NCI-H2171 (cell line): ENCODE measurements around the gene UBE2C.
"Not testable (repeated sequence)": the region's sequence is repeated elsewhere in the genome, so short reads cannot be mapped to it uniquely, and the experiment has no call there.

ENCODE experiments used
- DNase-seq: peaks from one replicate; lab custom pipeline; 2025; lab: John Stamatoyannopoulos, UW

Gene UBE2C

DNA sequence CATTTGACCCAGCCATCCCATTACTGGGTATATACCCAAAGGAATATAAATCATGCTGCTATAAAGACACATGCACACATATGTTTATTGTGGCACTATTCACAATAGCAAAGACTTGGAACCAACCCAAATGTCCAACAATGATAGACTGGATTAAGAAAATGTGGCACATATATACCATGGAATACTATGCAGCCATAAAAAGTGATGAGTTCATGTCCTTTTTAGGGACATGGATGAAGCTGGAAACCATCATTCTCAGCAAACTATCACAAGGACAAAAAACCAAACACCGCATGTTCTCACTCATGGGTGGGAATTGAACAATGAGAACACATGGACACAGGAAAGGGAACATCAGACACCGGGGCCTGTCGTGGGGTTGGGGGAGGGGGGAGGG lies 14.5 kb upstream of the UBE2C start:
- DNase-seq = not testable (repeated sequence)

- peak; percentile 42 for DNase-seq
Measured at GRCh38 chr20:45798935-45799642, 13.4 kb upstream of the UBE2C start.

GRCh38 chr20:45801851-45802250 lies 10.6 kb upstream of the UBE2C start:
- no peak for DNase-seq

GRCh38 chr20:45810191-45810970 lies 2.1 kb upstream of the UBE2C start:
- DNase-seq = no peak

- no peak for DNase-seq
Measured at GRCh38 chr20:45813006-45813340, 529 bp downstream of the UBE2C start.

DNA sequence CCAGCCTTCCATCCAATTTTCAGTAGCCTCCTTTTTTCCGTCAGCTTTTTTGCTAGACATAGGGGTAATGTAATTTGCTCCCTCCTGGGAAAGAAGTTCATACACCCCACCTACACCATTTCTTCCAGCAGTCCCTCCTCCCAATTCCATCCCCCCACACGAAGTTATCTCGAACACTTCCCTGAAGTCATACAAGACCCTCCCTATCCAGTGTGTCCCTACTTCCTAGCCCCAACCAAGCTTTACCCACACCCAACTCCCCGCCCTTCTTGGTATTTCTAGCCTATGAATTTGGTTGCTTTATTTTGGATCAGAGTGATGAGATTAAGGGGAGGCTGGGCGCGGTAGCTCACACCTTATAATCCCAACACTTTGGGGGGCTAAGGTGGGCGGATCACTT lies 1.0 kb downstream of the UBE2C start:
- DNase-seq = no peak

GRCh38 chr20:45814314-45814713 lies 1.9 kb downstream of the UBE2C start:
- no peak for DNase-seq

DNA sequence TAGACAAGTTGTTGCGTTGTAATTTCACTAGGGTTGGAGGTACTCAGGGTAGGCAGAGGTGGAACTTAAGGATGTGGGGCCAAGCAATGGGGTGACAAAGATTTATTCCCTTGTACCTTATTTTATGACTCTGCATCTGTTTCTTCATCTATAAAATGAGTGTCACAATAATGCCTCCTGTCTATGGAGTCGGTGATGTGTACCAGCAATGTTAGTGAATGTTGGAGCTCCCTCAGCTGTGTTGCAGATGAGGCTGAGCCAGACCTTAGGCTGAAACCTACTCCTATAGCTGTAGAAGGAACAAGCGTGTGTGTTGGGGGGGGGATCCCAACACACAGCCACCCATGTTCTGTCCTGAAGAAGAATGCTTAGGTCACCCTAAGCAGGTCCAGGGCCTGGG lies 4.5 kb downstream of the UBE2C start:
- DNase-seq = no peak

DNA sequence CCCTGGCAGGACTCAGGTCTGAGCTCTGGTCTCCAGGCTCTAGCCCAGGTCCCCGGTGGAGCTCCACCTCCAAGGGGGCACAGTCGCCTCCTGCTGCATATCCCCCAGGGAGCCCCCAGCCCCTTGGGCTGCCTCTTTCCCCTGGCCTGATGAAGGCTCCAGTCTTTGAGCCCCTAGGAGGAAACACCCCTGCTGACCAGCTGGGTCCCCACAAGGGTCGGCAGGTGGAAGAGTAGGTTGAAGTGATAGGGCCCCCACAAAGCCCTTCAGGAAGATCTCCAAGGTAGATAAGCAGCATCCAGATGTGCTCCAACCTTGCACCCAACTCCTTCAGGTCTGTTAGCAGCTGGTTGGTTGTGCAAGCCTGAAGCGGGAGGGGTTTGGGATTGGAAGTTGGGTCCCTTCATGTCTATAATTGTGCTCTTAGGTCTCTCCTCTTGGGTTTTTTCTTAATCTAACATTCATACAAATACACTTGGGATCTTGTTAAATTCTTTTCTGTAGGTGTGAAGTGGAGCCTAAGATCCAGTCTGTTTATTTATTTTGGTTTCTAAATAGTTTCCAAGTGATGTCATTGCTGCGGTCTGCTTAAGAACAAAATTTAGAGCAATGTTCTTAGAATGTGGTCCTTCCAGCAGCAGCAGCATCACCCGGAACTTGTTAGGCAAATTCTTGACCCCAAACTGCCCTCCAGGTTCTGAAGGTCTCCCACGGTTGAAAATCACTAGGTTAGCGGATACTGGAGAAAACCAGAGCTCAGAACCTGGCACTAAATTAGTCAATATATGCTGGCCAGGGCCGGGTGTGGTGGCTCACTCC lies 5.1 kb downstream of the UBE2C start:
- DNase-seq = no peak

DNA sequence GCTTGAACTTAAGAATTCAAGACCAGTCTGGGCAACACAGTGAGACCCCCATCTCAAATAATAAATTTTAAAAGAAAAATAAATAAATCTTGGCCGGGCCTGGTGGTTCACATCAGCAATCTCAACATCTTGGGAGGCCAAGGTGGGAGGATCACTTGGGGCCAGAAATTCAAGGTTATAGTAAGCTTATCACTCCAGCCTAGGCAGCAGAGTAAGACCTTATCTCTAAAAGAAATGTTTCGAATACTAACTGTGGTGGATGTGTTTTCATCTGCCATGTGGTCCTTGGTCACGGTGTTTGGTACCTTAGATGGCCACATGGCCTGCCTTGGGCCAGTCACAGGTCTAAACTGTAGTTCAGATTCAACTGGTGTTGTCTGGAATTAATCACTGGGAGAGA lies 5.8 kb downstream of the UBE2C start:
- no peak for DNase-seq

DNA sequence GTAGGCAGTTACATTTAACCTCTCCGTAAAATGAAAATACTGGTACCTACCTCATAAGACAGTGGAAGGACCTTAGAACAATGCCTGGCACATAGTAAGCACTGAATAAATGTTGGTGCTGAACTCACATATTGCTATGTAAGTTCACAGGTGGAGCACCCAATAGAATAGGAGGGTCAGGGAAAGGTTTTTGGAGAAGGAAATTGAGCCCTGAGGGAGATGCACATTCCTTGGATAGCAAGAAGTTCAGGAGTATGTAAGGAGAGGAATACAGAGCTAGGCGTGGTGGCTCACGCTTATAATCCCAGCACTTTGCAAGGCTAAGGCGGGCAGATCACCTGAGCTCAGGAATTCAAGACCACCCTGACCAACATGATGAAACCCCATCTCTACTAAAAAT lies 7.0 kb downstream of the UBE2C start:
- no peak for DNase-seq

DNA sequence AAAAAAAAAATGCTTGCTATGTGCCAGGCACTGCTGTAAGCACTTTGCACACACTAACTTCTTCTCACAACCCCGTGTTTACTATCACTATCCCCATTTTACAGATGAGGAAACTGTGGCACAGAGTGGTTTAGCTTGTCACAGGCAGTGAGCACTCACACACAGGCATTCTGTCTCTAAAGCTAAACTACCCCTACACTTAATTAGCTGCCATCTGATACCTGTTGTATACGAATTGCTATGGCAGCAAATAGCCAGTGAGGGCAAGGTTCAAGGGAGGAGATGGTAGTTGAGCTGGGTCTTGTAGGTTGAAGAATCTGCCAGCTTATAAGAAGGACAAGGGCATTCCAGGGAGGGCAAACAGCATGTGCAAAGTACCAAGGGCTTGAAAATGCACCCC lies 9.5 kb downstream of the UBE2C start:
- DNase-seq = no peak

DNA sequence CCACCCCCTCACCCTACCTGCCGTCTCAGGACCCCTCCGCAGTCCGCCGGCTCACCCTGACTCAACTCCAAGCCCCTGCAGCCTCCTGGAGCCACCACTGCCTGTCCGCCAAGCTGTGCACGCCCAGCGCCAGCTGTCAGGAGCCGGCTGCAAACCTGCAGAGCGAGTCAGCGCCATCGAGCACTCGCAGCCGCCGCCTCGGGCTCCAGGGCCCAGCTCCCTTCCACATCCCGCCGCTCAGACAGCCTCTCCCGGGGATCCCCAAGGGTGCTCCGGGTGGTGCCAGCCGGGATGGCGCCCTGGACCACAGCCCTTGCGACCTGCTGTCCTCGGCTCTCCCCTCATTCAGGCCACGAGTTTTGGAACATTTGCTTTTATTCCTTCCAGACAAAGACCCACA lies 10.4 kb downstream of the UBE2C start:
- peak; percentile 86 for DNase-seq

DNA sequence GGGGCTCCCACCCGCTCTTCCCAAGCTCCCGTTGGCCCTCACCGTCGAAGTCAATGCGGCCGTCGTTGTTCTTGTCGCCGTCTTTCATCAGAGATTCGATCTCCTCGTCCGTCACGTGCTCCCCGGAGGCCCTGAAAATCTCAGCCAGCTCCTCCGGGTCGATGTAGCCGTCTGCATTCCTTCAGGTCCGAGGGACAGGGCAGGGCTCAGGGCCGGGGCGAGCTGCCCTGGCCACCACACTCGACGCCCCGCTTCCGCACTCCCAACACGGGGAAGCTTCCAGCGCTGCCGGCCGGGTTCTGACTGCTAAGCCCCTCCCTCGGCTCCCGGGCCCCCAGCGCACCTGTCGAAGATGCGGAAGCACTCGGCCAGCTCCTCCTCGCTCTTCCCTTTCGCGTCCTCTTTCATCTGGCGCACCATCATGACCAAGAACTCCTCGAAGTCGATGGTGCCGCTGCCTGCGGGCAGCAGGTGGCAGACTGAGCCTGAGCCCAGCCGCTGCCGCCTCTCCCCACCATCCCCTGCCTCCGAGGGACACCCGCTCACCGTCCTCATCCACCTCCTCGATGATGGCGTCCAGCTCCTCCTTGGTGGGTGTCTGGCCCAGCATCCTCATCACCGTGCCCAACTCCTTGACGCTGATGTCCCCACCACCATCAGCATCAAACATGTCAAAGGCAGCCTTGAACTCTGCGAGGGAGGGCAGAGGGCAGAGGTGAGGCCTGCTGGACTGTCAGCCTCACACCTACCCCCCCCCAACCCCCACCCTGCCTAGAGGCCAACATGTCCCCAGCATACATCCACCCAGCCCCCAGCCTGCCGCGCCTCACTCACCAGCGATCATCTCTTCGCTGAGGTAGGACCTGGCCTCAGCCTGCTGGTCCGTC lies 11.7 kb downstream of the UBE2C start:
- DNase-seq = no peak

- DNase-seq = peak; percentile 49
Measured at GRCh38 chr20:45826381-45827019, 14.1 kb downstream of the UBE2C start.

GRCh38 chr20:45827030-45827652 lies 14.7 kb downstream of the UBE2C start, which contains the start of gene TNNC2:
Gene TNNC2, minus strand, starts transcription at chr20:45827312. Its CDS starts 64 bp downstream, at chr20:45827248.
- no peak for DNase-seq

GRCh38 chr20:45827712-45828111 lies 15.3 kb downstream of the UBE2C start:
- DNase-seq = no peak

DNA sequence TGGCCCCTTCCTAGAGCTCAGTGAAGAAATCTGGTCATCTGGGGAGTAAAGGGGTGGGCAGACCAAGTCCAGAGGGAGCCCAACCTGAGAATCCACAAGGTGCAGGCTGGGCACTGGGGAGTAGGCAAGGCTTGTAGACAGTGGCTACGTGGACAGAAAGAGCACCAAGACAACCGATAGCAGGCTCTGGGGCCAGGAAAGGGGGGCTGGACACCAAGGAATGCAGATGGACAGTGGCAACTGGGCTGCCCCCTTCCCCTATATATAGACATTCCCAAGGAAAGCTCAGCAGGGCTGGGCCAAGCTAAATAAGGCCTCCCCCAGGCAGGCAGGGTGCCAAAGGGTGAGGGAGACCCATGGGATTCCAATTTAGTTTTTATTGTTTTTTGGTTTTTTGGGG lies 16.1 kb downstream of the UBE2C start:
- DNase-seq = no peak

DNA sequence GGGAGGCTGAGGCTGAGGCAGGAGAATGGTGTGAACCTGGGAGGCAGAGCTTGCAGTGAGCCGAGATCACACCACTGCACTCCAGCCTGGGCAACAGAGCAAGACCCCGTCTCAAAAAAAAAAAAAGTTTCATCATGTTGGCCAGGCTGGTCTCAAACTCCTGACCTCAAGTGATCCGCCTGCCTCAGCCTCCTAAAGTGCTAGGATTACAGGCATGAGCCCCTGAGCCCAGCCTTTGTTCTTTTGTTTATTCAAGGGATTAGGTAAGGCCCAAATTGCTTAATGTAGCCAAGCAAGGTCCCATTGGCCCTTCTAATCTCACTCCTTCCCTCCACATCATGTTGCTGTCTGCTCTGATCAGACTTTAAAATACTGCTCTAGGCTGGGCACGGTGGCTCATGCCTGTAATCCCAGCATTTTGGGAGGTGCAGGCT lies 17.2 kb downstream of the UBE2C start:
- DNase-seq = not testable (repeated sequence)

DNA sequence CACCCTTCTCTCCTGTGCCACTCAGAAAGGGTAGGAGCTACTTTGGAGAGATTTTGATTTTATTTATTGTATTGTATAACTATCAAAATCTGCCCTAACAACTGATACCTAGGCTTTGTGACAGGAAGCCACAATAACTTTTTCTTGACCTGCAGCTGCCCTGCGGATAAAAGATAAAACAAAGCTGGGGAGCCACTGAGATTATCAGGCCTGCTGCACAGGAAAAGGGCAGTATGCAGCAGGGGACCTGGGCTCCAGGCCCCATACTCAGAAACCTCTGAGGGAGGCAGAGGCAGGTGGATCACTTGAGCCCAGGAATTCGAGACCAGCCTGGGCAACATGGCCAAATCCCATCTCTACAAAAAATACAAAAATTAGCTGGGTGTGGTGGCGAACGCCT lies 20.2 kb downstream of the UBE2C start:
- DNase-seq = no peak
